ENCODE results near the gene FBXO28.

FBXO28 gene

DNA sequence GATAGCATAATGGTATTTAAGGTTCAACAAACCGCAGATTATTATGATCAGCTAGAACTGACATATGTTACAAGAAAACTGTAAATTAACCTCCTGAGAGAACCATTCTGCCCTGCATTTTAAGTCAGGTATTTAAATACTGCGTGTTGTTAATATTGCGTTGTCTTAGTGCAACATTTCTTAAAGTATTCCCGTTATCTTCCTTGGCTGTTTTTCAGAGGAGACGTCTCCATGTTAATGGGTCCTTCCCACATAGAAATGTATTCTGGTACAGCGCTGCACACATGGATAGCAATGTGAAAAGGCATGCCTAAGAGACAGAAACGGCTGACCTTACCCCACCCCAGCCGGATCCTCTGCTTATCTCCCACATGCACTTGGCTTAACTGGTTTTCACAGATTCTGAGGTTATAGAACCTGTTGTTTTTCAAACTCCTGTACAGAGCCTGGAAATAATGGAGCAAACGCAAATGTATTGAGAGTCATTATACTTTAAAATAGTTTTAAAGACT lies 46.3 kb downstream of the FBXO28 start:
- DNase-seq, result no peak

GRCh38 chr1:224162768-224163167 lies 48.9 kb downstream of the FBXO28 start:
- no peak for DNase-seq

GRCh38 chr1:224163311-224163710 lies 49.4 kb downstream of the FBXO28 start:
- no peak for DNase-seq

DNA sequence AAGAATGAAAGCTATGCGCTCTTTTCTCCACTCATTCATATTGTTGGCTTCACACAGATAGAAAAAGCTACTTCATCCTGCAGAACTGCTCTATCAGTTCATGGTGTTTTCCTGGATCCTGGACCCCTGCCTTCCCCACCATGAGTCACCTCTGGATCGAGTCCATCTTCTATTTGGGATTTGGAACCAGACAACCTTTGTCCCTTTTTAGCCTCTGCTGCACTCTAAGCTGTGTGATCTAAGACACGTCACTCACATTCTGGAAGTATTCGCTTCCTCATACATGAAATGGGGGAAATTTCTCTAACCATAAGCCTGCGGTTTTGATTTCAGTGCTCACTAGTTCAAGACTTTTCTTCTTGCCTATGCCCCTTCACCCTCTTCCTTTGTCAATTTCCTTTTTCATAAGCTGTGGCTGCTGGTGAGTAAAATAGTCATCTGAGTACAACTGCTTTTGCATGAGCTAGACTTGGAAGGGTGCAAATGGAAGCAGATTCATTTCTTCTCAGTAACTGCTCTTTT lies 55.0 kb downstream of the FBXO28 start:
- DNase-seq, result no peak

DNA sequence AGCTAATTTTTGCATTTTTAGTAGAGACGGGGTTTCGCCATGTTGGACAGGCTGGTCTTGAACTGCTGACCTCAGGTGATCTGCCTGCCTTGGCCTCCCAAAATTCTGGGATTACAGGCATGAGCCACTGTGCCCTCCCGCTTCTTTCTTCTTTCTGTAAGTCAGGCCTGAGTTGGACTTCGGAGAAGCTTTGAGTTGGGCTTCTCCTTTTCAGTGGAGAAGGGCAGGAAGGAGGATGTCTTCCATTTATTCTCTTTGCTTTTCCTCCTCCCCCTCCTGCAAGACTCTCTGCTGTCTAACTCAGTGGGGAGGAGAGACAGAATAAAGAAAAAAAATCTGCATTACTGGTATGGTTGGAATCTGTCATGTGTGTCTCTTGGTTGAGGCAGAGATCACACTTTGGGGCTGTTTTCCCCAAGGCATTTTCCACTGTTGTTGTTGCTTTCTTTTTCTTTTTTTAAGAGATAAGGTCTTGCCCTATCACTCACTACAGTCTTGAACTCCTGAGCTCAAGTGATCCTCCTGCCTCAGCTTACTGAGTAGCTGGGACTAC lies 55.9 kb downstream of the FBXO28 start:
- DNase-seq, result no peak

- DNase-seq, result no peak
Measured at GRCh38 chr1:224170343-224170742, 56.4 kb downstream of the FBXO28 start.

DNA sequence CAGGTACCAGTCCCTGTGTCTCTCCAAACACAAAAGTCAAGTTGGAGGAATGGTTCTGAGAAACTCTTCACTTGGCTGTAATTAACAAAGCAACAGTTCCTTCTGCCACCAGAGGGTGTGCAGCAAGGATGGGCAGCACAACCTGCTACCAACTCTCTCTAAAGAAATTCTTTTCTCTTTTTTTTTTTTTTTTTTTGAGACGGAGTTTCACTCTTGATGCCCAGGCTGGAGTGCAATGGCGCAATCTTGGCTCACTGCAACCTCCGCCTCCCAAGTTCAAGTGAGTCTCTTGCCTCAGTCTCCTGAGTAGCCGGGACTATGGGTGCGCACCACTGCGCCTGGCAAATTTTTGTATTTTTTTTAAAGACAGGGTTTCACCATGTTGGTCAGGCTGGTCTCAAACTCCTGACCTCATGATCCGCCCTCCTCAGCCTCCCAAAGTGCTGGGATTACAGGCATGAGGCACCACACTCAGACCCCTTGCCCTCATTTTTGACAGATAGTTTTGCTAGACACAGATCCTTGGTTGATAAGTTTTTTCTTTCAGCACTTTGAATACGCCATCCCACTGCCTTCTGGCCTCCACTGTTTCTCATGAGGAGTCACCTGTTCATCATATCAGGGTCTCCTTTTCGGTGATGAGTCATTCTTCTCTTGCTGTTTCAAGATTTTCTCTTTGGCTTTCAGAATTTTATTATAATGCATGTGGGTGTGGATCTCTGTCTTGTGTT lies 57.0 kb downstream of the FBXO28 start:
- no peak for DNase-seq

DNA sequence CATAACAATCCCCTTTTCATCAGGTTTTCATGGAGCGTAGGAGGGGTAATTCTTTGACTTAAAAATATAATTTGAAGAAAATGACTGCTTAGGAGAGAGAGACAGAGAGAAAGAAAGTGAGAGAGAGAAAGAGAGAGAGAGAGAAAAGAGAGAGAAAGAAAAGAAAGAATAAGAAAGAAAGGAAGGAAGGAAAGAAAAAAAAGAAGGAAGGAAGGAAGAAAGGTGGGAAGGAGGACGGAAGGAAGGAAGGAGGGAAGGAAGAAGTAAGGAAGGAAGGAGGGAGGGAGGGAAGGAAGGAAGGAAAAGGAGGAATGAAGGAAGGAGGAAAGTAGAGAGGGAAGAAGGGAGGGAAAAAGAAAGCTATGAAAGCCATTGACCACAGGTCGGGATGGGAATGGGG lies 58.3 kb downstream of the FBXO28 start:
- no peak for DNase-seq

DNA sequence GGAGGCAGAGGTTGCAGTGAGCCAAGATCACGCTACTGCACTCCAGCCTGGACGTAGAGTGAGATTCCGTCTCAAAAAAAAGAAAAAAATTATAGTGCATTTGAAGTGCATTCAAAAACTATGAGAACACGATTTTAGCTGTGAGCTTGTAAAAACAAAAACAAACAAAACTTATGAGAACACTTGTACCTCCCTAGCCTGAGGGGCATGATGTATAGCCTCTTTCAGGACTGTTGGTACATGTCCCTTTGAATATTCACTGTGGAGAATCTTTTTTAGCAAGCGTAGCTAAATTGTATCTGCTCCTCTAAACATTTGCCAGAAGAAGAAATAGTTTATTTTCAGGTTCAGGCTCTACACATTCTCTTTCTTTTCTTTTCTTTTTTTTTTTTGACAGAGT lies 59.6 kb downstream of the FBXO28 start:
- DNase-seq, result no peak

GRCh38 chr1:224175617-224176016 lies 61.7 kb downstream of the FBXO28 start:
- DNase-seq, result no peak

GRCh38 chr1:224177356-224177999 lies 63.6 kb downstream of the FBXO28 start:
- no peak for DNase-seq

DNA sequence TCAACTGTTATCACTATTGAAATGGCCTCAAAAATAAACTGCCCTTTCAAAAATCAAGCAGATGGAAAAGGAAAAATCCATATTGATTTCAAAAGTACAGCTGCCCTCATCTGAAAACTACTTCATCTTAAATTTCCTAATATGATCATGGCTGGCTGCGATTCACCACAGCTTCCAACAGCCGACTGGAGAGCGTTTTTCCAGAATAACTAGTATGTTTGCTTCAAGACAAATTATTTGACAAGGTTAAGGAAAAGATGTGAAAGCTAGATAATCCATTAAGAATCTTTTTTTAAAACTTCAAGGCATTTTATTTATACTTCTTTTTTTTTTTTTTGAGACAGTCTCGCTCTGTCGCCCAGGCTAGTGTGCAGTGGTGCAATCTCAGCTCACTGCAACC lies 65.0 kb downstream of the FBXO28 start:
- DNase-seq, result no peak

DNA sequence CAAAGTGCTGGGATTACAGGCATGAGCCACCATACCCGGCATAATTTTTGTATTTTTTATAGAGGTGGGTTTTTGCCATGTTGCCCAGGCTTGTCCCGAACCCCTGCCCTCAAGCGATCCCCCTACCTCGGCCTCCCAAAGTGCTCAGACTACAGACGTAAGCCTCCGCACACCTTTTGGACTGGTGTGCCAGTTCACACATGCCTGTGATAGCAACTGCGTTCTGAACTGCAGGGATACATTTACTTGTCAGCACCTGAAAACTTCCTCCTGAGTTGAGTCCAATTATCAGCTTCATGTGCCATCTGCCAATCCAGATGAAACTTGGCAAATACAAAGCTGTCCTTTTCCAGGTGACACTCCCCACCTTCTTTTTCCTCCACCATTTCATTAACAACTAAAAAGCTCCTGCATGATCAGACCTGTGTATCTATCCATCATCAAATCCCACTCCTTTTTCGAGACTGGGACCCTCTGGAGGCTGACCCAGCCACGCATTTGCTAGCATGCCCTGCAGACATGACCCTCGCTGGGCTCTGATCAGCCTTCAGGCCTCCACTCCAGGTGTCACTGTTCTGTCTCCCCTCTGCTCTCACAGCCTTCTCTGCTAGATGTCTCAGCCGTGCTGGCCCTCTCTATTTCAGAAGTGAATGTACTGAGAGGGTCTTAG lies 67.0 kb downstream of the FBXO28 start:
- DNase-seq, result no peak

DNA sequence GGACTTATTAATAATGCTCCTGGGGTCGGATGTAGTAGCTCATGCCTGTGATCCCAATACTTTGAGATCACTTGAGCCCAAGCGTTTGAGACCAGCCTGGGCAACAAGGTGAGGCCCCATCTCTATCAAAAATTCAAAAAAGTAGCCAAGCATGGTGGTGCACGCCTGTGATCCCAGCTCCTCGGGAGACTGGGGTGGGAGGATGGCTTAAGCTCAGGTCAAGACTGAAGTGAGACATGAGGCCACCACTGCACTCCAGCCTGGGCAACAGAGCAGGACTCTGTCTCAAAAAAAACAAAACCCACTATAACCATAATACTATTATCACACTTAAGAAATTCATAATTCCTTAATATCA lies 67.5 kb downstream of the FBXO28 start:
- DNase-seq, result no peak

DNA sequence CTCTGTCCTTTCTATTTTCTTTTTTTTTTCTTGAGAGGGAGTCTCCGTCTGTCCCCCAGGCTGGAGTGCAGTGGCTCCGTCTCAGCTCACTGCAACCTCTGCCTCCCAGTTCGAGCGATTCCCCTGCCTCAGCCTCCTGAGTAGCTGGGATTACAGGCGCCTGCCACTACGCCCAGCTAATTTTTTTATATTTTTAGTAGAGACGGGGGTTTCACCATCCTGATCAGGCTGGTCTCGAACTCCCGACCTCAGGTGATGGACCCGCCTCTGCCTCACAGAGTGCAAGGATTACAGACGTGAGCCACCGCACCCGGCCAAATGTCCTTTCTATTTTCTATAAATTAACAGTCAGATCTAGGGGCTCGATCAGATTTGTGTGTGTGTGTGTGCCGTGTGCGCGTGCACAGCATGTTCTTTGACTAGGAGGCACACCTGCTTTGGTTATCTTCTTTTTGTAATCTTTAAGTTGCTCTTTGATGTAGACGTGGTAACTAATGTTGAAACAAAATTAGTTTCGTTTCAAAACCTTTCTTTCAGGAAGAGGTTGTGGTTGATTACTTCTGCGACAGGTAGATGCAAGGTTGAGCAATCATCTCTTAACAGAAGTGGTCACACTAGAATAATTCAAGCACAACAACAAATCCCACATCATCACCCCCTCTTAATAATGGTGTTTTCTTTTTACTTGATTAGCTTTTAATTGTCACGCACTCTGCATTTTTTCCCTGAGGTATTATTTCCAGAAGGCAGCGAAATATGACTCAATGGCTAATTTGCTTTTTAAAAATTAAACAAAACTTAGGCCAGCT lies 68.3 kb downstream of the FBXO28 start:
- DNase-seq, result peak; percentile 38

GRCh38 chr1:224182866-224183590 lies 69.1 kb downstream of the FBXO28 start, which contains the start of gene DEGS1:
Gene DEGS1, plus strand, starts transcription at chr1:224183240. Its CDS starts 97 bp downstream, at chr1:224183337.
- peak; percentile 80 for DNase-seq

DNA sequence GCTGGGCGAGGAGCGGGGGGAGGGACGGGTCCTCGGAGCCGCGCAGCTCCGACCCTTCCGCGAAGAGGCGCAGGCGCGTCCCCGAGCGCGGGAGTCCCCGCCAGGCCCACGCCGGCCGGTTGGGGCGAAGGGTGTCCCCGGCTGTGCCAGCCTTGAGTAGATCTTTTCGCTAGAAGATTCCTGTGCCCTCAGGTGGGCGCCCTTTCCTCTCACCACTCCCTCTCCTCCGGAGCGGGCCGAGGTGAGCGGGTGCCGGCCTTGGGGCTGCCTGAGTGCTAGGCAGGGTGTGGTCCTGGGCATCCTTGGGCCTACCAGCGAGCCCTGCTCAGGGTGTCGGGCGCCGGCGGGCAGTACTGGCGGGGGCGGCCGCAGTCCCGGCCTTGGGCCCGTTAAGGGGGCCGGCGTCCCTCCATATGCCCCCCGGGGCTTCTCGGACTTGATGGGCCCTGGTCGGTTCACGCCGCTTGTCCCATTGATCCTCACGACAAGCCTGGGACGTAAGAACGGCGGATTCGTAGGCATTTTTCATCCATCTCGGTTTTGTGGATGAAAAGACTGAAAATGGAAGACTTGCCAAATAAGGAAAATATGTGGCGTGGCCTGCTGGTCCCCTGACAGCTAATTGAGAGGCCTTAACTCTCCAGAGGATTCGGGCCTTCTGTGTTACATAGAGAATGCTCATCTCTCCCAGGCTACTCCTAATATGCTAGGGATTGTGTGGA lies 69.8 kb downstream of the FBXO28 start:
- peak; percentile 66 for DNase-seq

DNA sequence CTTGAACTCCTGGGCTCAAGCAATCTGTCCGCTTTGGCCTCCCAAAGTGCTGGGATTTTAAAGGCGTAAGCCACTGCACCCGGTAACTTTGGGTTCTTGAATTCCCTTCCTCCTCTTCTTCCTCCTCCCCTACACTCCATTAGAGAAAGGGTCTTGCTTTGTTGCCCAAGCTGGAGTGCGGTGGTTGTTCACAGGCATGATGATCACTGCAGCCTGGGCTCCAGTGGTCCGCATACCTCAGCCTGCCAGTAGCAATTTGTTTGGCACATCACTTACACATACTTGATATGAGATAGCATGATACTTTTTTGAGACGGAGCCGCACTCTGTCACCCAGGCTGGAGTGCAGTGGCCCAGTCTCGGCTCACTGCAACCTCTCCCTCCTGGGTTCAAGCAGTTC lies 71.3 kb downstream of the FBXO28 start:
- DNase-seq, result no peak

DNA sequence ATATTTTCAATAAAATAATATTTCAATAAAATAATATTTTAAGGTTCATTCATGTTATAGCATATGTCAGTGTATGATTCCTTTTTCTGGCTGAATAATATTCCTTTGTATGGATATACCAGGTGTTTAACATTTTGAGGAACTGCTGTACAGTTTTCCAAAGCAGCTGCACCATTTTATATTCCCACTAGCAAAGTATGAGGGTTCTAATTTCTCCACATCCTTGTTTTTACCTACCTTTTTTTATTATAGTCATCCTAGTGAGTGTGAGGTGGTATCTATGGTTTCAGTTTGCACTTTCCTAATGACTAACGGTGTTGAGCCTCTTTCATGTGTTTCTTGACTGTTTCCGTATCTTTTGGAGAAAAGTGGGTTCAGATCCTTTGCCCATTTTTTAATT lies 74.4 kb downstream of the FBXO28 start:
- no peak for DNase-seq

- DNase-seq, result no peak
Measured at GRCh38 chr1:224189561-224189960, 75.7 kb downstream of the FBXO28 start.

All from activated CD8-positive, alpha-beta memory T cell treated with anti-CD3 and anti-CD28 coated beads, Interleukin-2, amount 50 U/mL, for 4 hours (primary cell).